Kidney (tissue), 14 donors: ENCODE results near the gene ACVR1C. TPM values are rescaled to one million over a fixed set of nuclear protein-coding genes. Genes with fewer than 3 reads are reported as not detected.

Experiments used
- DNase-seq, 5 donors: peaks; one replicate each; pipeline ENCODE4 v3.0.0-alpha.2; 2013 to 2020
- FAIRE-seq: peaks from 2 replicates; lab custom pipeline; 2012; peaks lifted over from hg19 to GRCh38; lab: Jason Lieb, UNC
- H3K27ac ChIP-seq, 2 donors: one replicate each; pipeline ENCODE4 v1.7.0; 2013; ENCODE audit warnings: low read depth in 2 of 2, low read length in 2 of 2, inconsistent platforms in 1 of 2
- H3K27me3 ChIP-seq: one replicate; pipeline ENCODE4 v1.7.1; 2013; ENCODE audit warnings: low read length, inconsistent platforms; ENCODE audit not compliant: control insufficient read depth, insufficient read depth
- H3K36me3 ChIP-seq, 3 donors: one replicate each; pipeline versions ENCODE4 v1.7.0 to v1.7.1; 2013; ENCODE audit warnings: low read length in 3 of 3, control low read depth in 1 of 3, inconsistent platforms in 1 of 3; ENCODE audit not compliant: insufficient read depth in 3 of 3, control insufficient read depth in 2 of 3
- H3K4me1 ChIP-seq, 3 donors: one replicate each; pipeline versions ENCODE4 v1.7.0 to v1.7.1; 2013; ENCODE audit warnings: low read length in 3 of 3, inconsistent platforms in 1 of 3, low read depth in 1 of 3; ENCODE audit not compliant: control insufficient read depth in 2 of 3, insufficient read depth in 2 of 3
- H3K4me3 ChIP-seq, 3 donors: one replicate each; pipeline versions ENCODE4 v1.7.0 to v1.8.1; 2013; ENCODE audit warnings: low read length in 3 of 3, control low read depth in 1 of 3, inconsistent platforms in 1 of 3
- H3K9ac ChIP-seq, 3 donors: one replicate each; pipeline versions ENCODE4 v1.7.0 to v1.7.1; 2013; ENCODE audit warnings: low read length in 3 of 3, control low read depth in 1 of 3, inconsistent platforms in 1 of 3
- H3K9me3 ChIP-seq, 3 donors: one replicate each; pipeline versions ENCODE4 v1.7.0 to v1.7.1; 2013; ENCODE audit warnings: low read length in 3 of 3, control low read depth in 1 of 3, inconsistent platforms in 1 of 3; ENCODE audit not compliant: control insufficient read depth in 2 of 3, insufficient read depth in 1 of 3
- CTCF ChIP-seq: IDR thresholded peaks from 3 replicates; pipeline ENCODE4 v1.5.1; 2012; ENCODE audit warnings: mild to moderate bottlenecking, moderate library complexity, borderline replicate concordance; ENCODE audit not compliant: insufficient read depth; ENCODE audit errors: extremely low read depth
- intact Hi-C: fragments of 100-400 bp; cut with DNase I; formaldehyde crosslinking; loops from one replicate; pipeline ENCODE4 v1.11.1; 2022
- polyA plus RNA-seq: library from polyadenylated mRNA; stranded (reverse); fragments of 350-450 nt; fragmentation: Illumina TruSeq; extraction: RNeasy Lipid Tissue Mini Kit (QIAGEN cat#74804); gene quantifications from one replicate; pipeline ENCODE4 v1.2.3, GENCODE V29; 2014; ENCODE audit warnings: low read depth, low replicate concordance; ENCODE audit not compliant: insufficient read depth
- total RNA-seq: library from RNA; stranded (reverse); fragmentation: NEBNext Ultra II Directional; extraction: Animal tissue kit (Norgen Biotek cat#: 25700); gene quantifications from one replicate; pipeline ENCODE4 v1.2.1, GENCODE V29; 2021
- donor health status: control.
- donor health status: control.
- donor health status: control.
- donor health status: control.
- donor health status: control.
- donor health status: DM: yes; HTN: yes; CAD: no.
- donor health status: Normal renal cell carcinoma (clear cell type).

ACVR1C gene
- total and polyA plus RNA-seq, 2 donors from 2014 or later, result 0.28 to 0.79 TPM

DNA sequence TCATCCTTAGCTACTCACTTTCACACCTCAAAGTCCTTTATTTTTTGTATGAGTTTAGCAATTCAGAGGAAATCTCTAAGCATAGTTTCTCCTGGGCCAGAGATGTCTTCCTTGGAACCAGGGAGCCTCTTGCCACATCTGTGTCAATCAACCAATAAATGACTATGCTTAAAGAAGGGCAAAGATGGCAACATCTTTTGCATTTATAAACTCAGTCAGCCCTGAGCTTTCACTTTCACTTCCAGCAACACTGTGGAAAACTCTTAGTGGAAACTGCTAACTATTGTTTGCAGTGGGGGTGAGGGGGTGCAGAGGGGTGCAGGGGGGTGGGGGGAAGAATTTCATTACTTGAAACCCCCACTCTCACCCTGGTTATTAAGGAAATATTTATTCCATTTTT, 3.4 kb downstream of the ACVR1C start:
- FAIRE-seq (no peak), DNase-seq (no peak)
- H3K27me3 ChIP-seq, result peaks cover 2% of the 10 kb centered on the region
- peaks cover 0 to 2% (median 0%) of the 10 kb centered on the region in 3 donors for H3K4me1 ChIP-seq
- H3K9me3 ChIP-seq, result no peaks in the 10 kb centered on the region
- H3K4me3 ChIP-seq, result no peak overlapping the region
- no peaks in the 10 kb centered on the region for H3K36me3 ChIP-seq
- intact Hi-C loops, result no loop called here
- H3K27ac ChIP-seq, result no peak overlapping the region
- TF ChIP-seq CTCF, result no peak
- H3K9ac ChIP-seq, result no peak overlapping the region

- H3K27ac ChIP-seq, result no peak overlapping the region
- no peak for TF ChIP-seq CTCF
- FAIRE-seq, result no peak
- no peaks in the 10 kb centered on the region for H3K27me3 ChIP-seq
- H3K9me3 ChIP-seq, result no peaks in the 10 kb centered on the region
- no peak overlapping the region for H3K9ac ChIP-seq
- intact Hi-C loops, result no loop called here
- H3K4me1 ChIP-seq, result no peaks in the 10 kb centered on the region
- no peak overlapping the region for H3K4me3 ChIP-seq
- no peak for DNase-seq
- no peaks in the 10 kb centered on the region for H3K36me3 ChIP-seq
Measured at GRCh38 chr2:157620956-157621355, 7.7 kb downstream of the ACVR1C start.

DNA sequence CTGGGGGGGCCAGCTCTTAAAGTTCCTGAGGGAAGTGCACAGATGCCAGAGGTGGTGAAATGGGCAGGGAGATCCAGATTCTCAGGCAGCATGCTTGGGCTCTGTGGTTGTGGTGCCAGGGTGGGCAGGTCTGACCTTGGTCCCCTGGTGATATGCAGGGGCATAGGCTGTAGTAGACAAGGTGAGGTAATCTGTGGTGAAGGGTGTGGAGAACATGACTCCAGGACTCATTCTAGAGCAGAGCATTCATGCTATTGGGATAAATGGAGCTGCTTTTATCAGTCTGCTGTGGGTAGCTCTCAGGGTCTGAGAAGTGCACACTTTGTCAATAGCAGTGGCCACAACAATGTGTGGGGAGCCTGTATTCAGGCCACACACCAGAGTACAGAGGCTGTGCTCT, 16.9 kb downstream of the ACVR1C start:
- no peak for TF ChIP-seq CTCF
- no peak overlapping the region for H3K4me3 ChIP-seq
- no peaks in the 10 kb centered on the region for H3K27me3 ChIP-seq
- no peak for DNase-seq
- H3K9ac ChIP-seq, result no peak overlapping the region
- H3K4me1 ChIP-seq, result no peaks in the 10 kb centered on the region
- no peaks in the 10 kb centered on the region for H3K36me3 ChIP-seq
- H3K9me3 ChIP-seq, result no peaks in the 10 kb centered on the region
- no peak for FAIRE-seq
- no peak overlapping the region for H3K27ac ChIP-seq
- intact Hi-C loops, result no loop called here

DNA sequence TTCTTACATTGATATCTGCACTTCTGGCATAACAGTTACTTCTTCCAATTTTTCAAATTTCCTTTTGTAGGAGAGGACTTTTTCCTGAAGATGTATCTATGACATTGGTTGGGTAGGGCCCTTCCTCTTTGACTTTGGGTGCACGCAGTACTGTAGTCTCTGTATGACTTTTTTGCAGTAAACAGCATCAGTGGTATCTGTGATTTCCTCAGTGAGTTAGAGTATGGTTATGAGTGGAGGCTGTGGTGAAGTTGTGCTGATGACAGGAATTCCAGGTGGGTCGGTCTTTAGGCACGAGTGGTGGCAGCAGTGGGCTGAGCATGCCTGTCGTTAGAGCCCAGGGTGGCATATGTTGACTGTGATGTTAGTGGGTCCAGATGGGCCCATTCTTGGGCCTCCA, 17.6 kb downstream of the ACVR1C start:
- no peak for TF ChIP-seq CTCF
- intact Hi-C loops, result no loop called here

More for the DNA sequence above, 17.6 kb downstream of the ACVR1C start:
- Histone ChIP-seq H3K36me3 (no peaks in the 10 kb centered on the region), H3K9ac (no peak overlapping the region), H3K27ac (no peak overlapping the region), H3K27me3 (no peaks in the 10 kb centered on the region), H3K4me3 (no peak overlapping the region), H3K4me1 (no peaks in the 10 kb centered on the region), H3K9me3 (no peaks in the 10 kb centered on the region)
- FAIRE-seq (no peak), DNase-seq (no peak)
